ENCODE measurements around the gene P3H3.

P3H3 gene

GRCh38 chr12:6827982-6828780 is at the start of gene P3H3:
TSS of gene P3H3 (plus strand) at chr12:6828407. CDS start at chr12:6828441, 34 bp downstream.
- in situ Hi-C loops (cut with HindIII; ENCODE audit: low sequenced_read_pairs) = no loop called here
- no peak for TF ChIP-seq CTCF (IDR thresholded peaks at IDR 0.05; ENCODE audit: low read depth, low read length, missing control alignments)
- DNase-seq (ENCODE audit: low read depth) = no peak
- H3K4me3 ChIP-seq (ENCODE audit: low read depth, low read length) = peak within 1 kb of the TSS; percentile 92

GRCh38 chr12:6778574-6779550 is 49.3 kb upstream of the P3H3 start:
- in situ Hi-C loops (cut with HindIII; ENCODE audit: low sequenced_read_pairs) = no loop called here
- H3K4me3 ChIP-seq (ENCODE audit: low read depth, low read length) = peak overlapping the region; percentile 30
- TF ChIP-seq CTCF (IDR thresholded peaks at IDR 0.05; ENCODE audit: low read depth, low read length, missing control alignments) = peak; percentile 92
- DNase-seq (ENCODE audit: low read depth) = peak; percentile 85

- TF ChIP-seq CTCF (IDR thresholded peaks at IDR 0.05; ENCODE audit: low read depth, low read length, missing control alignments) = no peak
- H3K4me3 ChIP-seq (ENCODE audit: low read depth, low read length) = no peak overlapping the region
- DNase-seq (ENCODE audit: low read depth) = no peak
- in situ Hi-C loops (cut with HindIII; ENCODE audit: low sequenced_read_pairs) = no loop called here
These were observed 48.3 kb upstream of the P3H3 start for GRCh38 chr12:6779708-6780432.

- no peak overlapping the region for H3K4me3 ChIP-seq (ENCODE audit: low read depth, low read length)
- in situ Hi-C loops (cut with HindIII; ENCODE audit: low sequenced_read_pairs) = no loop called here
- no peak for TF ChIP-seq CTCF (IDR thresholded peaks at IDR 0.05; ENCODE audit: low read depth, low read length, missing control alignments)
- no peak for DNase-seq (ENCODE audit: low read depth)
These were observed 47.6 kb upstream of the P3H3 start for GRCh38 chr12:6780573-6780972.

- in situ Hi-C loops (cut with HindIII; ENCODE audit: low sequenced_read_pairs) = no loop called here
- H3K4me3 ChIP-seq (ENCODE audit: low read depth, low read length) = no peak overlapping the region
- no peak for DNase-seq (ENCODE audit: low read depth)
- TF ChIP-seq CTCF (IDR thresholded peaks at IDR 0.05; ENCODE audit: low read depth, low read length, missing control alignments) = no peak
These were observed 46.1 kb upstream of the P3H3 start for GRCh38 chr12:6782119-6782518.

Measured in astrocyte of the cerebellum (primary cell).